Kidney (tissue), 14 donors: ENCODE data around the gene NPFF. TPM values are rescaled to one million over a fixed set of nuclear protein-coding genes. Genes with fewer than 3 reads are reported as not detected.

Experiments used
- DNase-seq, 5 donors: peaks; one replicate each; pipeline ENCODE4 v3.0.0-alpha.2; 2013 to 2020
- FAIRE-seq: peaks from 2 replicates; lab custom pipeline; 2012; peaks lifted over from hg19 to GRCh38; lab: Jason Lieb, UNC
- H3K27ac ChIP-seq, 2 donors: one replicate each; pipeline ENCODE4 v1.7.0; 2013; ENCODE audit warnings: low read depth in 2 of 2, low read length in 2 of 2, inconsistent platforms in 1 of 2
- H3K27me3 ChIP-seq: one replicate; pipeline ENCODE4 v1.7.1; 2013; ENCODE audit warnings: low read length, inconsistent platforms; ENCODE audit not compliant: control insufficient read depth, insufficient read depth
- H3K36me3 ChIP-seq, 3 donors: one replicate each; pipeline versions ENCODE4 v1.7.0 to v1.7.1; 2013; ENCODE audit warnings: low read length in 3 of 3, control low read depth in 1 of 3, inconsistent platforms in 1 of 3; ENCODE audit not compliant: insufficient read depth in 3 of 3, control insufficient read depth in 2 of 3
- H3K4me1 ChIP-seq, 3 donors: one replicate each; pipeline versions ENCODE4 v1.7.0 to v1.7.1; 2013; ENCODE audit warnings: low read length in 3 of 3, inconsistent platforms in 1 of 3, low read depth in 1 of 3; ENCODE audit not compliant: control insufficient read depth in 2 of 3, insufficient read depth in 2 of 3
- H3K4me3 ChIP-seq, 3 donors: one replicate each; pipeline versions ENCODE4 v1.7.0 to v1.8.1; 2013; ENCODE audit warnings: low read length in 3 of 3, control low read depth in 1 of 3, inconsistent platforms in 1 of 3
- H3K9ac ChIP-seq, 3 donors: one replicate each; pipeline versions ENCODE4 v1.7.0 to v1.7.1; 2013; ENCODE audit warnings: low read length in 3 of 3, control low read depth in 1 of 3, inconsistent platforms in 1 of 3
- H3K9me3 ChIP-seq, 3 donors: one replicate each; pipeline versions ENCODE4 v1.7.0 to v1.7.1; 2013; ENCODE audit warnings: low read length in 3 of 3, control low read depth in 1 of 3, inconsistent platforms in 1 of 3; ENCODE audit not compliant: control insufficient read depth in 2 of 3, insufficient read depth in 1 of 3
- intact Hi-C: fragments of 100-400 bp; cut with DNase I; formaldehyde crosslinking; loops from one replicate; pipeline ENCODE4 v1.11.1; 2022
- polyA plus RNA-seq: library from polyadenylated mRNA; stranded (reverse); fragments of 350-450 nt; fragmentation: Illumina TruSeq; extraction: RNeasy Lipid Tissue Mini Kit (QIAGEN cat#74804); gene quantifications from one replicate; pipeline ENCODE4 v1.2.3, GENCODE V29; 2014; ENCODE audit warnings: low read depth, low replicate concordance; ENCODE audit not compliant: insufficient read depth
- total RNA-seq: library from RNA; stranded (reverse); fragmentation: NEBNext Ultra II Directional; extraction: Animal tissue kit (Norgen Biotek cat#: 25700); gene quantifications from one replicate; pipeline ENCODE4 v1.2.1, GENCODE V29; 2021
- TF ChIP-seq, protein P1 (sequence below): IDR thresholded peaks from 3 replicates; pipeline ENCODE4 v1.5.1; 2012; ENCODE audit warnings: mild to moderate bottlenecking, moderate library complexity, borderline replicate concordance; ENCODE audit not compliant: insufficient read depth; ENCODE audit errors: extremely low read depth
- donor health status: control.
- donor health status: control.
- donor health status: control.
- donor health status: control.
- donor health status: control.
- donor health status: DM: yes; HTN: yes; CAD: no.
- donor health status: Normal renal cell carcinoma (clear cell type).

The NPFF gene
- total and polyA plus RNA-seq, 2 donors from 2014 or later = 1.3 TPM; not detected in 1

DNA sequence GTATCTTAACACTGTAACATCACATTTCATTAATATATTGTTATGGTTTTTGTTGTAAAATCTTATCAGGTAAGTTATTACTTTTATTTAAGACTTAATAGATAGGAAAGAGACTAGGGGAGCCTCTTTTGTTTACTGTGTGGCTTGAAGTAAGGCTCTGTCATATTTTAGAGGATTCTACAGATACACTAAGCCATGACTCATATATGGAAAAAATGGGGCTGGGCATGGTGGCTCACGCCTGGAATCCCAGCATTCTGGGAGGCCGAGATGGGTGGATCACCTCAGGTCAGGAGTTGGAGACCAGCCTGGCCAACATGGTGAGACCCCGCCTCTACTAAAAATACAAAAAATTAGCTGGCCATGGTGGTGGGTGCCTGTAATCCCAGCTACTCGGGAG, 23.6 kb upstream of the NPFF start:
- Histone ChIP-seq H3K4me3 (no peak overlapping the region), H3K9me3 (no peaks in the 10 kb centered on the region), H3K4me1 (no peaks in the 10 kb centered on the region), H3K27me3 (no peaks in the 10 kb centered on the region), H3K27ac (no peak overlapping the region), H3K9ac (no peak overlapping the region), H3K36me3 (peaks cover 12 to 45% (median 35%) of the 10 kb centered on the region in 3 donors)
- no peak for DNase-seq
- no peak for FAIRE-seq
- intact Hi-C loops = no loop called here
- TF ChIP-seq, protein P1, sequence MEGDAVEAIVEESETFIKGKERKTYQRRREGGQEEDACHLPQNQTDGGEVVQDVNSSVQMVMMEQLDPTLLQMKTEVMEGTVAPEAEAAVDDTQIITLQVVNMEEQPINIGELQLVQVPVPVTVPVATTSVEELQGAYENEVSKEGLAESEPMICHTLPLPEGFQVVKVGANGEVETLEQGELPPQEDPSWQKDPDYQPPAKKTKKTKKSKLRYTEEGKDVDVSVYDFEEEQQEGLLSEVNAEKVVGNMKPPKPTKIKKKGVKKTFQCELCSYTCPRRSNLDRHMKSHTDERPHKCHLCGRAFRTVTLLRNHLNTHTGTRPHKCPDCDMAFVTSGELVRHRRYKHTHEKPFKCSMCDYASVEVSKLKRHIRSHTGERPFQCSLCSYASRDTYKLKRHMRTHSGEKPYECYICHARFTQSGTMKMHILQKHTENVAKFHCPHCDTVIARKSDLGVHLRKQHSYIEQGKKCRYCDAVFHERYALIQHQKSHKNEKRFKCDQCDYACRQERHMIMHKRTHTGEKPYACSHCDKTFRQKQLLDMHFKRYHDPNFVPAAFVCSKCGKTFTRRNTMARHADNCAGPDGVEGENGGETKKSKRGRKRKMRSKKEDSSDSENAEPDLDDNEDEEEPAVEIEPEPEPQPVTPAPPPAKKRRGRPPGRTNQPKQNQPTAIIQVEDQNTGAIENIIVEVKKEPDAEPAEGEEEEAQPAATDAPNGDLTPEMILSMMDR = no peak

DNA sequence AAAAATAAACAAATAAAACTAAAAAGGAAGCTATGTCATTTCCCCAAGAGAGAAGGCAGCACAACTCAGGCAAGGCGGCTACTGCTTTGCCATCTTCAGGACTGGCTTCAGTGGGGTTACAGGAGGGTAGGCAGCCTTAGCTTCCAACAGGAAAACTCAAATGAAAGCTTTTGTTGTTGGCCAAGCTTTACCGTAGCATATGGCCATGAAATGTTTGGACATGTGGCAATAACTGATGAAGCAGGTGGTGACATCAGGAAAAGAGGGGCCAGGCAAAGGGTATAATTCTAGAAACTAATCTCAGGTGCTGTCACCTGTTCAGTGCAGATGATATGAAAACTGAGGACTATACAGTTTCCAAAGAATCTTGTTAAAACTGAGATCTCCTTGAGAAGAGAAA, 22.8 kb upstream of the NPFF start:
- Histone ChIP-seq H3K4me3 (no peak overlapping the region), H3K9ac (no peak overlapping the region), H3K27me3 (no peaks in the 10 kb centered on the region), H3K4me1 (no peaks in the 10 kb centered on the region), H3K9me3 (no peaks in the 10 kb centered on the region), H3K27ac (no peak overlapping the region), H3K36me3 (peaks cover 7 to 40% (median 31%) of the 10 kb centered on the region in 3 donors)
- intact Hi-C loops = no loop called here
- no peak for FAIRE-seq
- no peak for DNase-seq
- TF ChIP-seq, protein P1 = no peak

DNA sequence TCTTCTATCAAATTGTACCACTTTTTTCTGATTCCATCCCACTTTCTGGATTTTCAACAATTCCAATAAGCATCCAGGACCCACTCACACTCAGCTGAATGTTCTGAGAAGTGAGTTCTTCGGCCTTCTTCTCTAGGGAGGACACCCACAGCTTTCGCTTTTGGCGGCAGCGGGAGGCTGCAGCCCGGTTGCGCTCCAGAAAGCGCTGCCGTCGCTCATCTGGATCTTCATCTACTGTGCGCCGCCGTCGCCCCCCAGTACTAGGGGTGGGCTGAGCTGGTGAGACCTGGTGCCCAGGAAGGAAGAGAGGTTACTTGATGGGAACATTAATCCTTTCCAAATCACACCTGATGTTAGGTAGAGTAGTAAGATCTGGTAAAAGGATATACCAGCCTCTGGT, 17.2 kb upstream of the NPFF start:
- FAIRE-seq = no peak
- peaks cover 9 to 36% (median 24%) of the 10 kb centered on the region in 3 donors for H3K36me3 ChIP-seq
- intact Hi-C loops = no loop called here

More for the DNA sequence above, 17.2 kb upstream of the NPFF start:
- Histone ChIP-seq H3K4me3 (no peak overlapping the region), H3K9ac (no peak overlapping the region), H3K27ac (no peak overlapping the region), H3K4me1 (no peaks in the 10 kb centered on the region), H3K27me3 (no peaks in the 10 kb centered on the region), H3K9me3 (no peaks in the 10 kb centered on the region)
- no peak for DNase-seq
- TF ChIP-seq, protein P1 = no peak
